NCI-H345 (cell line): ENCODE results near the gene CHRNA1.

Experiments
- DNase-seq: peaks from one replicate; lab custom pipeline; 2025; lab: John Stamatoyannopoulos, UW

The CHRNA1 gene

DNA sequence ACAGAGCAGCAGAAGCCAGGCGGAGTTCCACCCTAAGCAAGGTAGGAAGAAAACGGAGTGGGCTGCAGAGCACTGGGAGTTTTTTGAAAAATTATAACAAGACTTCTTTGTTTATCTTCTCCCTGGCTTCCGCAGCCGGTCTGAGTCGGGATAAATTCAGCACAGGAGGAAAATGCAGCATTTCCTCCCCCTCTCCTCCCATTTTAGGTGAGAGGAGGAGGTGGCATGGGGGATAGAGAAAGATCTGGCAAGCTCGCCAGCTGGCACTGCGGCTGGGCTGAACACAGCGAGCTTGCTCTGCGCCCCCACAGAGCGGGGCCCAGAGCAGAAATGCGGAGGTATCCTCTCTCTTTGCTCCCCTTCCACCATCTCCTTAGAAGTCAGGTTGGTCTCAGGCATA lies 17.7 kb upstream of the CHRNA1 start:
- no peak for DNase-seq

DNA sequence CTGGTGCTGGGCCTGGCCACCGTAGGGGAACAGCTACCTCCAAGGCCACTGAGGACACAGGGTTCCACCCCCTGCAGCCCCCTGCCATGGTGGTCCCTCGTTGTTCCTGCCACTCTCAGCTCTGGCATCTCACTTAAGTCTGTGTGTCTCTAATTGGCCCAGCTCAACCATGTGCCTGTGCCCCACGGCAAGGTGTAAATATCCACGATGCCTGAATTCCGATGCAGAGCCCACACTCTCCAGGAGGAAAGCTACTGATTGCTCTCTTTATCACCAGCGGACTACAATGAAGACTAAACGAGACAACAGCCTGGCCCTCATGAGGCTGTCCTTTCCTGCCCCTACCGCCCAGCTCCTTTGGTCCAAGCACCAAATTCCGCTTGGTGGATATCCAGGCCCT lies 17.0 kb upstream of the CHRNA1 start:
- DNase-seq, result no peak

DNA sequence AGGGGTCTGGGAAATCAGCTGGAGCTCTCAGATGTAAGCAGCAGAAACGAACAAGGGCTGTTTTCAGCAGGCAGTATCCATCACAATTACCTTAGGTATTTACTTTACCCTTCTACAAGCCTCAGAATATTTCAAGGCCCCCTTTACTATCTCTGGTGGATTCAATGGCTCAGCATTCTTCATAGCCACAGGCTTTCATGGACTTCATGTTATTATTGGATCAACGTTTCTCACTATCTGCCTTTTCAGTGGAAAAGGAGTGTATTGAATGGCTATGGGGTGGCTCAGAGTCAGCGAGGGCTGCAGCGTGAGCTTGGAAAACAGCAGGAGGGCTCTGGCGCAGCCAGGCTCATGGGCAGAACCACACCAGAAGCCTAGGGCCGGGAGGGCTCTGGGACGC lies 16.6 kb upstream of the CHRNA1 start:
- no peak for DNase-seq

DNA sequence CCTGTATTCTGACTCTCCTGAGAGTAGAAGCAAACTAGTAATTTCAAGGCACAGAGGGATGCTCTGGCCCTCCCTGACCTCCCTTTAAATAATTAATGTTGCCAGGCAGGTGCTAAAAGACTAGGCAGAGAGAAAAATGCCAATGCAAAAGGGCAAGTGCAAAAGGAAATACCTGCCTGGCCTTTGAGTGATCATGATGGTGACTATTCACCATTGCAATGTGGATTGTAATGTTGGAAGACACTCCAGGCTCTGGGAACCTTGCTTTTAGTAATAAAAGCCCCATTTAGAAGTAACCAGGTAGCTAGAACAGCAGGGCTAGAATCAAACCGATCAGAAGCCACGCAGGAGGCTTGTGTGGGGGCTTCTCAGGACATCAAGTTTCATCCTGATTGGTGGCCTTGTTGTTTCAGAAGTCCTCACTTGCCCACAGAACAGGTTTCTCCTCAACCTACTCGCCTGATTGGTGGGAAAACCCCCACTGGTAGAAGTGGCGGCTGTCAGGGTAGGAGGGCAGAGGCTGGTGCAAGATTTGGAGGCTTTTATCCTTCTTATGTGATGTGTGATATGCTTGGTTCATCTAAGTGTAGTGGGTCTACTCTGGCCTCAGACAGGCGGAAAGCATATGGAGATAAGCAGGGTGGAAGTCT lies 16.0 kb upstream of the CHRNA1 start:
- DNase-seq, result no peak

DNA sequence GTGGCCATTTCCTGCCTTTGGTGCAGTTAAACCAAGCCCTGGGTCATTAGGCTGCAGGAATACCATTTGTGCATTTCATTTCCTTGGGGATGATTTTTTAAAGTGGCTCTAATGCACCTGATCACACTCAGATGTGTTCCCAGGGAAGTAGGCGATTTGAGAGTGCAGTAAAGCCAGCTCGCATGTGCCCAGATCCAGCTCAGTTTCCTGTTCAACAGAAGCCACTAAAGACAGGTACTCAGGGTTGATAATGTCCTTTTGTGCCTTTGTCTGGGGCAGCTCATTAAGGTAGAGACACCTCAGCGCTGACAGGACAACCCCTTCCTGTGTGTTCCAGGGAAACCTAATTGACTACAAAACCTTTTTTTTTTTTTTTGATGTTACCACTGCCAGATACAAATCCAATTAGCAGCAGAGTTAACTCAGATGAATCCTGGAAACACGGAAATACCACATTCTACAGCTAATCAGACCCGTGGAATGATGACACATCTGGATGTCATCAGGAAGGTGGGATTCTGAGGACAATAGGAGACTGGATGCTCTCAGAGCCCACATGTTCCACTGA lies 15.2 kb upstream of the CHRNA1 start:
- no peak for DNase-seq

DNA sequence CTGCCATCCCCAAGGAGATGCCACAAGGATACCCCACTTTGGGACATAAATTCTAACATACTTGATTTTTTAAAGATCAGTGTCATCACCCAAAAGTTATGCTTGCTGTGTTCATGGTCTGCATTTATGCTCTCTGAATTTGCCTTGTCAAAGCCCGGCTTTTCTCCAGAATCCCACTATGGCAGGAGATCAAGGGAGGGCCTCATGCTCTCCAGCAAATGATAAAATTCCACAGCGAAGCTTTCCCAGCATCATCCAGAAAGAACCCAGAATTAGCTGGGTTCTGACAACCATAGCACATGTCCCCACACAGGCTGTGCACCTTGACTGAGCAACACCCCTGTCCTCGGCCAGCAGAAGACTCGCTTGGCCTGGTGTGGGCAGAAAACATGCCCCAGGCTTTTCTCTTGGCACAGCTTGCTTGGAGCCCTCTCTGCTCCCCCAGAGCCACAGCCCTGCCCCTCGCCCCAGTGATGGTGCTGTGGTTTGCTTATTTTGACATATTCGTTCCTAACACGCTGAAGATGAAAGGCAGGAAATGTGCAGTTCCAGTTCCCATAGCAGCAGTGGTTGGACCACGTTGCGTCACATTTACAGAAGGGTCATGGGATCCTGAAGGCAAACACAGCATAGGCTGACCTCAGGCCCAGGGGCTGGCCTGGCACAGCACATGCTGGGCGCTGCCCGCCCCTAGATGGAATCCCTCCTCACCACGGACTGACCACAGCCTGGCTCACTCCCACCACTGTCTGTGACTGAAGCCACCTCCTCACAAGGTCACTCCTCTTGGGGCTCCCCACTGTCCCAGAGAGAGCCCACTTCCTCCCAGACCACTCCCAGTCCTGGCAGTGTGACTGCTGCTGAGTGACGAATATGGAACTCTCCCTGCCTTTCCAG lies 14.1 kb upstream of the CHRNA1 start:
- DNase-seq, result no peak

DNA sequence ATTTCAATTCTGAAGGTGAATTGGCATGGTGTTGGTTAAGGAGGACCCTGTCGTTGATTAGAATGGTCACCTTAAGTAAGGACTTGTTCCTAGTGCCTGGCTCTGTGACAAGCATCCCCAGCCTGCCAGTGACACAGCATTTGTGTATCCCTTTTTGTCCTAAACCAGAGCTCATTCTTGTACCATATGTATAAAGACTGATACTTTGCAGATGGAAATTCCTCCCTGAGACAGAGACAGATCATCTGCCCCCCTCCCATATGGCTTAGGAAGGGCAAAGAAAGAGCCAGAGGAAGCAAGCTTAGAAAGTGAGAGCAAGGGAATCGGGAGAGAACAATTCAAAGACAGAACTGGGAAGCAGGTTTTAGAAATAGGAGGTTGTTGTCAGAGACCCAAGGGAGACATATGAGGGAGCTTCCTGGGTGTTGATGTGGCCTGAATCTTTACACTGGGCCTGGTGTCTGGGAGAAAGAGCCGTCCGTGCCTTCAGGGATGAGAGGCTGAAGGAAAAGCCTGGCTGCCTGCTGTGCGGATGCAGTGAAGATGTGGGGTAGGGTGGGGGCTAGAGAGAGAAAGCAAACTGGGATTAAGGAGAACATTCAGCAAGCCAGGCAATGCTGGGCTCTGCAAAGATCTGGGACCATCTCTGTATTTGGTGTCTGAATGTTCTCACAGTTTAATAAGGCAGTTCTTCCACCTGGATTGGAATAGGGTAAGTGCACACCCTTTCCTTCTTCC lies 13.2 kb upstream of the CHRNA1 start:
- no peak for DNase-seq

DNA sequence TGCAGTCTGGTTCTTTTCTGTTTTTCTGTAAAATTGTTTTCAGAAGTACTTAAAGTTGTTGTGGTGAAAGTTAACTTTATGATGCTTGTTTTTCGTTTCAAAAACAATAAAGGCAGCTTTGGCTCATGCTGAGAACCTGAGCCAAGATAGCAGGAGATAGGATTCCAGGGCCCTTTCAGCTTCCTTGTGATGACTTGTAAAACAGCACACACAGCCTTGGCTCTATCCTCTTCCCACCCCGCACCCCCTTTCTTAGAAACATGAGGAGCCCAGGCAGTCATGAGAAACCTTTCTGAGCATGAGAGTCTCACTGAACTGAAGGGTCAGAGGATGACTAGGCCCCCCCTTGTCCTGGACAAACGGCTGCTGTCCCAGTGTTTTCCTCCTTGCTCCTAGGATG lies 12.4 kb upstream of the CHRNA1 start:
- DNase-seq, result no peak

DNA sequence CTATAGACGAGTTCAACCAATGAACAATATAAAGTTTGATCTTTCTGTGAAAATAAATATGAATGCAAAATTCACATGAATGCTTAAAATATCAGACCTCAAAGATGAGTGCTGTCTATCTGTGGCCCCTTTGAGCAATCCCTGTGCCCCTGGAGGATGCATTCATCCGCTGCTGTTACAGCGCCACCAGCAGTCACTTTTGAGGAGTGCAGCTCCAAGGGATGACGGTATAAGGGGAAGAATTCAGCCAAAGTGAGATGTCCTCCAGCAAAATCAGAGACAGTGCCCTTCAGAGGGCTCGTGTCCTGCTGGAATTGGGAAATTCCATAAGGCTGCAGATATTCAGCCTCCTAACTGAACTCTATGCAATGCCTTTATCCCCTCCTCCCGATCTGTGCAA lies 12.0 kb upstream of the CHRNA1 start:
- DNase-seq, result no peak

DNA sequence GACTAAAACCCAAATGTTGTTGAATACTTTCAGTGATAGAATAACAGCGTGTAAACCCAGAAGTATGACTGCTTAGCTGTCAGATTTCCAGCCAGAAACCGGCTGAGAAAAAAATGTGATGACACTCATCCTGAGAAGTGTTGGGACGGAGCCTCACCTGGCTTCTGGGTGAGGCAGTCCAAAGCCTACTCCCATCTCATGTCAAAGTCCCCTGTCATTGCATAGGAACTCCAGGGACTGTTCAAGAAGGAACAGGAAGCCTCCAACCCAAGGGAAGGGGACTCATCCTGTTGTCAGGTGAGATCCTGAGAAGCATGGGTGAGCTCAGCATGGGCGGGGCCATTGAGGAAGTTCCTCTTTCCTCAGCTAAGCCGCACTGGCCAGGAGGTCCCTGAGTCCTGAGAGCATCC lies 11.3 kb upstream of the CHRNA1 start:
- no peak for DNase-seq

DNA sequence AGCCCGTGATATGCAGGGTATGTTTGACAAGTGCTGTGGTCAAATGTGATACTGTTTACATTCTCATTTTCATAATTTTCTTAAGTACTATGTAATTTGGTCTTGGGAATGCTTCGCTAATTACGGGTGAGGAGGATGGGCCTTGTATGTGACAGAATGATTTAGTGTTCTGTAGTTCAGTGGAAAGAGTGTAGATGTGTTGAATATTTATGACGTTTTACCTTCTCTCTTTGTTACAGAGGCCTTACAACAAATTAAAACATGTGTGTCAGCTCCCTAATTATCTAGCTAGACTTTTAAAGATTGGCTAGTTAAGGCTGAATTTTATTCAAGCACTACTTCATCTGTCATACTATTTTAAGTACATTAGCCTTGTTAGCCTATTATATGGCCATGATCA lies 10.6 kb upstream of the CHRNA1 start:
- no peak for DNase-seq

DNA sequence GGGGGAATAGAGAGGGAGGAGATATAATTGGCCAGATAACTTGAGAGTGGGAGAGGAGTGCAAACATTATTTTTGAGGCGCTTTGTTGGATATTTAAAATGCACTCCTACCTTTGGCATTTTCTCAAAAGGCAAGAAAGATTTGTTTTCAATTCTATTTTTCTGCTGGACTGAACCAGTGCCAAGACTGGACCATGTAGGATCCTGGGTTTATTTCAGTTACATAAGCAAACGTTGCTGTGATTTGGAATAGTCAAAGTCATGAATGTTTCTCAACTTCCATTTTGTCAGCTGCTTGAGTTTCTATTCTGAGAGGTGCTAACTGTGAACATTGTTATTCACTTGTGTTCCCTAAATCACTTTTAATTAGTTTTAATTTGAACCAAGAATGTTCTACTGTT lies 8.9 kb upstream of the CHRNA1 start:
- no peak for DNase-seq

DNA sequence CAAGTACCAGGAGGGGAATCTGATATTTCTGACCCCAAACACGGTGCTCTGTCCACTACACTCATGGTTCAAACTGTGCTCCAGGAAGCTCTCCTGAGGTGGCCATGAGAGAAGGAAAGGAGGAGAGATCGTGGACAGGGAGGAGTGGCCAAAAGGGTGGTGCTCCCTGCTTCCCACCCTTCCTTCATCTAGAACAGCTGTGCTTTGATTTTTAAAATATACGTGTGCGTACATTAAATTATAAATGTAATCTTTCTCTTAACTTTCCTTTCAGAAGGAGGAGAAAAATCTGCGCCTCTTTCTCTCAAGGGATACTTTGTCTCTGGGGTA lies 8.2 kb upstream of the CHRNA1 start:
- no peak for DNase-seq

DNA sequence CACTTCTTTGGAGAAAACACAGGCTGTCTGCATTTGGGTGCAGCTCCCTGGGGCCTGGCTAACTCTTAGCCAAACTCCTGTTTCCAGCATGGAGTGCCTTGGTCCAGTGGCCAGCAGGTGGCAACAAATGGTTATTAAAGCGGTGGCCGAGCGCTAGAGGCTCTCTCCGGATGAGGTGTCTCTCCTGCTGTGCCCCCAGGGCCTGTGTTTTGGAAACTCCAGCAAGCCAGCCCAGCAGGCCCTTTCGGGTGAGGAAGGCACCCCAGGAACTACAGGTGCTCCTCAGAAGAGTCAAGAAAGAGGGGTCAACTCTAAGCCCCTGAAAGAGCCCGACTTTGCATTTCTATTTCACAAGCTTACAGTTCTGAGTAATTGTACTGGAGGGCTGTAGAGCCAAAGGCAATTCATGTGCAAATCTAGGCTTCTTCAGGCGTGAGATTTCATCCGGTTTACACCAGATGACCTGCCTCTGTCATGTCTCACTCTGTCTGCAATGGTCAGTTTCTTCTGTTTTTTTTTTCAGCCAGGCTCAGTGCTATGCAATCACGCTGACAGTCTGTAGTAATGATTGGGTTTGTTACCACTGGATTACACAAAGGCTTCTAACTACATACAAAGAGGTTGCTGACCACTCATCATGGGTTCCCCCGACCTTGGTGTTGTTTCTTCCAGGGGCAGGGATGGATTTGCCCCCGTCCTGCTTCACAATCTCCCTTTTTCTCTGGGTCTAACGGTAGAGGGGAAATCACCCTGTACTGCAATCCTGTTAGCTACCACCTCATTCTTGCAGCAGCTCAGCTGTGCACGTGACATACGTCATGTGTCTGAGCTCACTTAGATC lies 7.6 kb upstream of the CHRNA1 start:
- DNase-seq, result peak; percentile 72

DNA sequence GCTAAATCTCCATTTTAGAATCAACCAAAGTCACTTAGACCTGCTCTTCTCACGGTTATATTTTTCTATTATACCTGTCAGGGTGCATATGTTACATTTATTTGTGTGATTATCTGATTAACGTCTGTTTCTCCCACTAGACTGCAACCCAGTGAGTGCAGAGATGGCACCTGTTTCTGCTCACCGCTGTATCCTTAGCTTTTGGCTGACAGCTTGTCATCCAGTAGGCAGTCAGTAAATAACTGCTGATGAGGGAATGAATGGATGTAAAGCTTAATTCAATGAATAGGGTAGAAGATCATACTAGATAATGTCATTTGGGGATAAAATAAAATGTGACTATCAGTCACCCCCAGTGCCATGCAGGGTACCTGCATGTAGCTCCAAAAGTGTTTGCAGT lies 6.9 kb upstream of the CHRNA1 start:
- DNase-seq, result no peak

DNA sequence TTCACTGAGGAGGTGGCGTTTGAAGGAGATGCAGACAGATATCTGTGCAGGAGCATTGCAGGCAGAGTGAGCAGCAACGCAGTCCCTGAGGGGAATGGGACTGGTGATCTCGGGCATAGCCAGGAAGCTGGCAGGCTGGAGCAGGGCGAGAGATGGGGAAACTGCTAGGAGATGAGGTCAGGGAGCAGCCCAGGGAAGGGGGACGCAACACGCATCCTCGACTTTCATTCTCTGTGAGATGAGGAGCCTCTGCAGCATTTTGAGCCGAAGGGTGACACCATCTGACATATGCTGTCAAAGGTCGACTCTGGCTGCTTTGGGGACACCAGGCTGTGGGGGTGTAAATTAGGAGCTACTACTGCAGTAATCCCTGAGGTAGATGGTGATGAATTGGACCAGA lies 4.3 kb upstream of the CHRNA1 start:
- DNase-seq, result no peak

DNA sequence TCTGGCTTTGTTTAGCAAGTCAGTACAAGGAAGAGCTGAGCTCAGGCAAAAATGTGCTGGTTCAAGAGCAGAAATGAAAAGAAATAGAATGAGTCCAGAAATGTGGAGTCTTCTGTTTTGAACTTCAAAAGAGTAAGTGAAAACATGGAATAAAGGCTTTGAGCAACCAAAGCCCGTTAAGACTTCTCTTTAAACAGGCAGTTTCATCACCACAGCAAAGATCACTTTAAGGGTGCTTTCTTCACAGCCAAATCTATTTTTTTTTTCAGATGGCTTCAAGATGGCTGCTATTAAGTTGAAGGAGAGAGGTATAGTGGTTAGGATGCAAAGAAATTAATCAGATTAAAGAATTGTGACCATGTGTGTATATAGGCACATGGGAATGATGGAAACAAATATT lies 2.0 kb upstream of the CHRNA1 start:
- DNase-seq, result no peak

DNA sequence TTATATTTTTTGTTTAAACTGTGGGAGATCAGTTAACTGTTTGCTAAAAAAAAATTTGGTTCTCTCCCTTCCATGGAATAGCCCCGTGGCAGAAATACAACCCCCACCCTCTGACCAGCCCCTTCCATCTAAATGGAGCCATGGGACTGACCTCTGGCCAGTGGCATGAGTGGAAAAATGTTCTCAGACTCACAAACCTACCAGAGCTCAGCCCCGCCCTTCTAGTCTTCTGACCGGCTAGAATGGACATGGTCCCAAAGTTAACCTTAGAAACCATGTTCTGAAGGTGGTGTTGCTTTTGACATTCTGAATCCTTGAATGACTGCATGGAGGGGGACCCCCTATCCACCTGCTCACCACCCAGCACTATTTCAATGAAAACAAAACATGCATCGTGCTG lies 1.3 kb upstream of the CHRNA1 start:
- DNase-seq, result no peak

DNA sequence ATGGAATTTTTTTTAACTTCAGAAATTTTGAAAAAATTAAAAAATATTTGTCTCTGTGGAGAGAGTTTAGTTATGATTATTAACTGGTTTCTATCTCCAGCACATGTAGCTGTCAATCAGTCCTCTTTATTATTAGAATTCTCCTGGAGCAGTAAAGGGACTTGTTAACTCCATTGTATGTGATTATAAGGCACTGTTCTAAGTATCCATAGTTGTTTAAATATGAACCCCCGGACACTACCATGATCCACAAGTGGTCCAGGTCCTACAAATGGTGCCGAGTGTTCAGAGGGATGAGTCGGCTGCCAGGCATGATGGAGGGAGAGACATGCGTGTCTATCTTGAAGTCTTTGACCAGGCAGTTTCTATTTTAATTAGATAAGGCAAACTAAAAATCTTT lies 492 bp downstream of the CHRNA1 start:
- DNase-seq, result no peak

DNA sequence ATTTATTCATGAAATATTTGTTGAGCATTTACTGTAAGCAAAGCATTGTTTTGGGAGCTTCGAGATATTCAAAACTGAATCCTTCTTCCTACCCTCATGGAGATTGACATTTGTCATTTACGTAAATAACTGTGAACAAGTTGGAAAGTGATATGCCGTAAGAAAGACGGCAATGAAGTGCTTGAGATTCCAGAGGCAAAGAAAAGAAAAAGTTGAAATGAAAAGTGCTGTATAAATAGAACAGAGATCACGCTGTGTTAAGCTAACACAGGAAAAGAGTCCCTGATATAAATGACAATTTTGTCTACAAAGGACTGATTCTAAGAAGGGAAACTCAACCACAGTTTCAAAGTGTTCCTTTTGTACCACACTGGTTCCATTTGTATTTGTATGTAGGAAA lies 1.8 kb downstream of the CHRNA1 start:
- DNase-seq, result no peak

DNA sequence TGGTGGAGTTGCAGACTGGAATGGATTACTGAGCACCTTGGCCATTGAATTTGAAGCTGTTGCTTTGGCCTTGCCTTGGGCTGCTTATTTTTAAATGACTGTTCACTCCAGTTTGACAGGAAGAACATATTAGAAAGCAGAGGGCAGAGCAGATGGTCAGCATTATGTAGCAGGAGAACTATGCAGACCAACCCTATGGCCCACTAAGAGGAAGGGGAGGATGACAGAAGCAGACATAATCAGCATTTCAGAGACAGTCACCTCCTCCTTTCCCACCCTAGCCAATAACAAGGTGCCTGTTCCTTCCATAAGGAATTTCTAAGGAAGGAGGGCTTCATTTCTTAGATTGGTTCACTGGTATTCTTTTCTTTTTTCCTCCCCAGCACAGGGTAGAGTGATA lies 2.4 kb downstream of the CHRNA1 start:
- DNase-seq, result no peak
